GM23338 (cell line): ENCODE results near the gene RAB27B.

Source experiments
- CREB1 ChIP-seq: fragments of 250-450 bp; sonication (Bioruptor Pico); IDR thresholded peaks from 2 replicates; pipeline ENCODE4 v1.5.0; 2020; ENCODE audit warnings: low read depth, mild to moderate bottlenecking, moderate library complexity
- CTCF ChIP-seq, 2 experiments: fragments of 200-600 bp in 1 of 2; sonication (generic) in 1 of 2; conservative IDR thresholded peaks; 2 replicates each; pipeline versions ENCODE4 v1.5.1 to v1.6.1; 2016 to 2017; ENCODE audit warnings: antibody characterized with exemption in 2 of 2, low read depth in 2 of 2, mild to moderate bottlenecking in 2 of 2, moderate library complexity in 1 of 2
- EZH2phosphoT487 ChIP-seq: fragments of 200-600 bp; sonication (generic); IDR thresholded peaks from one replicate; pipeline ENCODE4 v1.8.1; 2018; ENCODE audit warnings: antibody characterized with exemption; ENCODE audit not compliant: unreplicated experiment

- no peak for TF ChIP-seq CREB1 (CRISPR knock-in tag)
- no peak for TF ChIP-seq CTCF (conservative IDR thresholded peaks at IDR 0.05; ENCODE audit: low read depth in 2 of 2)
- TF ChIP-seq EZH2phosphoT487, result no peak
Observed at GRCh38 chr18:54932472-54932871, 104.2 kb downstream of the RAB27B start.
